ENCODE results near the gene TMEM217.
"Not testable (repeated sequence)": the region's sequence is repeated elsewhere in the genome, so short reads cannot be mapped to it uniquely, and the experiment has no call there.

Gene TMEM217

GRCh38 chr6:37302086-37302686, 44.2 kb upstream of the TMEM217 start:
- TF ChIP-seq CTCF (IDR thresholded peaks at IDR 0.05; ENCODE audit: insufficient read depth, missing control alignments) = no peak
- FAIRE-seq (no peak), DNase-seq (ENCODE audit: insufficient read length, low spot score) (no peak)

GRCh38 chr6:37299990-37300389, 42.0 kb upstream of the TMEM217 start:
- TF ChIP-seq CTCF (IDR thresholded peaks at IDR 0.05; ENCODE audit: insufficient read depth, missing control alignments) = no peak
- FAIRE-seq = no peak
- no peak for DNase-seq (ENCODE audit: insufficient read length, low spot score)

GRCh38 chr6:37298958-37299357, 41.0 kb upstream of the TMEM217 start:
- FAIRE-seq (no peak), DNase-seq (ENCODE audit: insufficient read length, low spot score) (no peak)
- no peak for TF ChIP-seq CTCF (IDR thresholded peaks at IDR 0.05; ENCODE audit: insufficient read depth, missing control alignments)

- not testable (repeated sequence) for FAIRE-seq; DNase-seq (ENCODE audit: insufficient read length, low spot score)
Measured at GRCh38 chr6:37297637-37298036, 39.7 kb upstream of the TMEM217 start.

- no peak for DNase-seq (ENCODE audit: insufficient read length, low spot score)
- no peak for FAIRE-seq
- no peak for TF ChIP-seq CTCF (IDR thresholded peaks at IDR 0.05; ENCODE audit: insufficient read depth, missing control alignments)
Measured at GRCh38 chr6:37293426-37293825, 35.5 kb upstream of the TMEM217 start.

- no peak for TF ChIP-seq CTCF (IDR thresholded peaks at IDR 0.05; ENCODE audit: insufficient read depth, missing control alignments)
- FAIRE-seq = no peak
- DNase-seq (ENCODE audit: insufficient read length, low spot score) = no peak
Measured at GRCh38 chr6:37289931-37290330, 32.0 kb upstream of the TMEM217 start.

- DNase-seq (ENCODE audit: insufficient read length, low spot score) (no peak), FAIRE-seq (no peak)
- no peak for TF ChIP-seq CTCF (IDR thresholded peaks at IDR 0.05; ENCODE audit: insufficient read depth, missing control alignments)
Measured at GRCh38 chr6:37288247-37288646, 30.3 kb upstream of the TMEM217 start.
